Keratinocyte (primary cell): ENCODE measurements around the gene GABRR1. TPM values are rescaled to one million over a fixed set of nuclear protein-coding genes. Genes with fewer than 3 reads are reported as not detected.

Experiments used
- DNase-seq: peaks from one replicate; pipeline ENCODE4 v3.0.0-alpha.2; 2011; ENCODE audit warnings: low read depth, missing footprints, low spot score
- FAIRE-seq: peaks from 2 replicates; lab custom pipeline; 2011; peaks lifted over from hg19 to GRCh38; lab: Jason Lieb, UNC
- H2AFZ ChIP-seq: 2 replicates; pipeline ENCODE4 v1.6.0; 2012; ENCODE audit warnings: low read length, control low read depth, inconsistent platforms; ENCODE audit not compliant: control insufficient read depth
- H3K27ac ChIP-seq: 2 replicates; pipeline ENCODE4 v1.5.1; 2011; ENCODE audit warnings: low read length; ENCODE audit not compliant: control insufficient read depth, insufficient read depth
- H3K27me3 ChIP-seq: 3 replicates; pipeline ENCODE4 v1.6.0; 2011; ENCODE audit warnings: low read length; ENCODE audit not compliant: control insufficient read depth, insufficient read depth; ENCODE audit errors: extremely low read depth
- H3K36me3 ChIP-seq, 2 experiments: 2 replicates in 1 of 2; 3 replicates in 1 of 2; pipeline ENCODE4 v1.5.1; 2011; ENCODE audit warnings: low read length in 2 of 2, mild to moderate bottlenecking in 1 of 2; ENCODE audit not compliant: control insufficient read depth in 2 of 2, insufficient read depth in 2 of 2; ENCODE audit errors: extremely low read depth in 1 of 2
- H3K4me1 ChIP-seq: 3 replicates; pipeline ENCODE4 v1.5.1; 2011; ENCODE audit warnings: low read length; ENCODE audit not compliant: control insufficient read depth, insufficient read depth; ENCODE audit errors: extremely low read depth
- H3K4me2 ChIP-seq: 3 replicates; pipeline ENCODE4 v1.6.0; 2011; ENCODE audit warnings: low read depth, low read length; ENCODE audit not compliant: control insufficient read depth, insufficient read depth; ENCODE audit errors: extremely low read depth
- H3K4me3 ChIP-seq, 3 experiments: fragments of 200-600 bp in 1 of 3; sonication (generic) in 1 of 3; 2 replicates in 2 of 3; 3 replicates in 1 of 3; pipeline ENCODE4 v1.5.1; 2011 to 2016; ENCODE audit warnings: low read length in 3 of 3, mild to moderate bottlenecking in 3 of 3, control low read depth in 2 of 3, inconsistent platforms in 1 of 3, low read depth in 1 of 3, mixed read lengths in 1 of 3, mixed run types in 1 of 3, moderate library complexity in 1 of 3; ENCODE audit not compliant: control insufficient read depth in 2 of 3, insufficient read depth in 2 of 3; ENCODE audit errors: extremely low read depth in 1 of 3
- H3K79me2 ChIP-seq: 2 replicates; pipeline ENCODE4 v1.6.0; 2012; ENCODE audit warnings: low read length; ENCODE audit not compliant: control insufficient read depth, insufficient read depth
- H3K9ac ChIP-seq: 3 replicates; pipeline ENCODE4 v1.6.0; 2011; ENCODE audit warnings: low read length; ENCODE audit not compliant: control insufficient read depth, insufficient read depth; ENCODE audit errors: extremely low read depth
- H3K9me1 ChIP-seq: 3 replicates; pipeline ENCODE4 v1.6.0; 2011; ENCODE audit warnings: low read length; ENCODE audit not compliant: control insufficient read depth, insufficient read depth; ENCODE audit errors: extremely low read depth
- H3K9me3 ChIP-seq: 2 replicates; pipeline ENCODE4 v1.5.1; 2012; ENCODE audit warnings: low read depth, low read length; ENCODE audit not compliant: control insufficient read depth
- H4K20me1 ChIP-seq: 3 replicates; pipeline ENCODE4 v1.6.0; 2011; ENCODE audit warnings: low read length; ENCODE audit not compliant: control insufficient read depth, insufficient read depth; ENCODE audit errors: extremely low read depth
- EZH2 ChIP-seq: IDR thresholded peaks from one replicate; pipeline ENCODE4 v1.6.1; 2012; ENCODE audit warnings: inconsistent platforms, mild to moderate bottlenecking, low read length, moderate library complexity
- dilution Hi-C: fragments of 300-500 bp; cut with MboI; formaldehyde crosslinking; loops from one replicate; pipeline ENCODE4 v1.7.0; 2020; ENCODE audit warnings: low sequenced_read_pairs; ENCODE audit not compliant: extremely low pct_ligation_motif_present
- polyA plus RNA-seq, 5 experiments: library from polyadenylated mRNA; depleted of rRNA in 3 of 5; stranded (reverse) in 3 of 5; stranded (forward) in 1 of 5; unstranded in 1 of 5; fragments of >200 nt; gene quantifications; 1 replicate in 1 of 5; 2 replicates in 3 of 5; 3 replicates in 1 of 5; pipeline versions ENCODE4 v1.2.1 to v1.2.3, GENCODE V29; 2011 to 2012; ENCODE audit warnings: missing spikeins in 2 of 5, low read depth in 1 of 5, low replicate concordance in 1 of 5
- TF ChIP-seq, protein P1 (sequence below), 3 experiments: IDR thresholded peaks in 1 of 3; conservative IDR thresholded peaks in 1 of 3; optimal IDR thresholded peaks in 1 of 3; 2 replicates in 2 of 3; 3 replicates in 1 of 3; pipeline versions ENCODE3 to v1.5.1; 2011; ENCODE audit warnings: low read length in 3 of 3, mild to moderate bottlenecking in 3 of 3, moderate library complexity in 2 of 3, control low read depth in 1 of 3, inconsistent platforms in 1 of 3; ENCODE audit not compliant: insufficient read depth in 2 of 3; ENCODE audit errors: extremely low read depth in 1 of 3

The GABRR1 gene
- polyA plus RNA-seq, 1 donor (not counting 4 experiments of a cell fraction or from before 2014, with no cell fraction given): 0.04 TPM

DNA sequence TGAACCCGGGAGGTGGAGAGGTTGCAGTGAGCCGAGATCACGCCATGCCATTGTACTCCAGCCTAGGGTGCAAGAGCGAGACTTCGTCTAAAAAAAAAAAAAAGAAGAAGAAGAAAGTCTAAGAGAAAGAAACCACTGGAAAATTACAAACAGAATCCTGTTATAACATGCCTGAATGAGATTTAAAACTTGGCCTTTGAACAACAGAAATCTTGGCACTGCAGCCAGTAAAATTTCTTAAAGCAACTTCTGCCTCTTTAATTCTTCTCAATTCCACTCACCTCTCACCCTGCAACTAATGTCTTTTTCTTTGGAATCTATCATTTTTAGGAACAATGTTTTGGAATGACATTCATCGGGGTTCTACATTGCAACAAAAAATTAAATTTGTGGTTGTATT lies 45.0 kb downstream of the GABRR1 start:
- Histone ChIP-seq H3K4me1 (no peaks in the 10 kb centered on the region), H4K20me1 (no peaks in the 10 kb centered on the region), H3K4me3 (no peak overlapping the region), H3K9me3 (no peaks in the 10 kb centered on the region), H3K36me3 (no peaks in the 10 kb centered on the region), H3K27ac (no peak overlapping the region), H3K27me3 (no peaks in the 10 kb centered on the region), H3K79me2 (no peaks in the 10 kb centered on the region), H3K9me1 (no peaks in the 10 kb centered on the region), H3K9ac (no peak overlapping the region), H3K4me2 (no peak overlapping the region), H2AFZ (no peak overlapping the region)
- TF ChIP-seq EZH2: no peak
- TF ChIP-seq, protein P1, sequence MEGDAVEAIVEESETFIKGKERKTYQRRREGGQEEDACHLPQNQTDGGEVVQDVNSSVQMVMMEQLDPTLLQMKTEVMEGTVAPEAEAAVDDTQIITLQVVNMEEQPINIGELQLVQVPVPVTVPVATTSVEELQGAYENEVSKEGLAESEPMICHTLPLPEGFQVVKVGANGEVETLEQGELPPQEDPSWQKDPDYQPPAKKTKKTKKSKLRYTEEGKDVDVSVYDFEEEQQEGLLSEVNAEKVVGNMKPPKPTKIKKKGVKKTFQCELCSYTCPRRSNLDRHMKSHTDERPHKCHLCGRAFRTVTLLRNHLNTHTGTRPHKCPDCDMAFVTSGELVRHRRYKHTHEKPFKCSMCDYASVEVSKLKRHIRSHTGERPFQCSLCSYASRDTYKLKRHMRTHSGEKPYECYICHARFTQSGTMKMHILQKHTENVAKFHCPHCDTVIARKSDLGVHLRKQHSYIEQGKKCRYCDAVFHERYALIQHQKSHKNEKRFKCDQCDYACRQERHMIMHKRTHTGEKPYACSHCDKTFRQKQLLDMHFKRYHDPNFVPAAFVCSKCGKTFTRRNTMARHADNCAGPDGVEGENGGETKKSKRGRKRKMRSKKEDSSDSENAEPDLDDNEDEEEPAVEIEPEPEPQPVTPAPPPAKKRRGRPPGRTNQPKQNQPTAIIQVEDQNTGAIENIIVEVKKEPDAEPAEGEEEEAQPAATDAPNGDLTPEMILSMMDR (optimal IDR thresholded peaks at IDR 0.05 in 1 of 3, IDR thresholded peaks at IDR 0.05 in 1 of 3, conservative IDR thresholded peaks at IDR 0.05 in 1 of 3; ENCODE audit: extremely low read depth in 1 of 3, insufficient read depth in 2 of 3, low read length in 3 of 3): no peak
- DNase-seq: no peak
- dilution Hi-C loops: no loop called here
- FAIRE-seq: no peak

DNA sequence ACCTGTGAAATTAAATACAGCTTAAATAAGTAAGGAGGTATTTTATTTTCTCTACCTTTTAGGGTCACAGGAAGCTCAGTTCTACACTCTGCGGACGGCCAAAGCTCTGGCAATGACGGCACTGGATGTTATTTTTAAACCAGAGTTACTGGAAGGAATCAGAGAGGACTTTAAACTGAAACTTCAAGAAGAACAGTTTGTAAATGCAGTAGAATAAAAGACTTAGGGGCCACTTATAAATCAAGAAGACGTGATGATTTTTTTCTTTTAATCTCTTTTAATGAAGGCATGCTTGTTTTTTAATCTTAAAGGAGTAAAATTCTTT lies 55.1 kb downstream of the GABRR1 start:
- peaks cover 5 to 7% of the 10 kb centered on the region in 2 experiments for H3K36me3 ChIP-seq
- FAIRE-seq (no peak), DNase-seq (no peak)
- no peak overlapping the region for H2AFZ ChIP-seq
- no peak overlapping the region for H3K4me3 ChIP-seq
- no peaks in the 10 kb centered on the region for H4K20me1 ChIP-seq
- H3K9me1 ChIP-seq: no peaks in the 10 kb centered on the region
- no peaks in the 10 kb centered on the region for H3K79me2 ChIP-seq
- TF ChIP-seq, protein P1 (optimal IDR thresholded peaks at IDR 0.05 in 1 of 3, IDR thresholded peaks at IDR 0.05 in 1 of 3, conservative IDR thresholded peaks at IDR 0.05 in 1 of 3; ENCODE audit: extremely low read depth in 1 of 3, insufficient read depth in 2 of 3, low read length in 3 of 3): no peak
- TF ChIP-seq EZH2: no peak
- no peaks in the 10 kb centered on the region for H3K9me3 ChIP-seq
- H3K27me3 ChIP-seq: no peaks in the 10 kb centered on the region
- H3K27ac ChIP-seq: no peak overlapping the region
- no peak overlapping the region for H3K4me2 ChIP-seq
- no peaks in the 10 kb centered on the region for H3K4me1 ChIP-seq
- H3K9ac ChIP-seq: no peak overlapping the region
- dilution Hi-C loops: no loop called here
